HEK293 (cell line): ENCODE results near the gene RAMAC.

Experiments
- CTCF ChIA-PET: fragments of 350-600 bp; formaldehyde crosslinking; extraction: SDS; loops from one replicate; lab custom pipeline; 2021; ENCODE audit warnings: antibody characterized with exemption; lab: Yijun Ruan, JAX
- POLR2A ChIA-PET: fragments of 300-600 bp; formaldehyde crosslinking; extraction: SDS; loops from one replicate; lab custom pipeline; 2020; ENCODE audit warnings: antibody characterized with exemption, inconsistent platforms; lab: Yijun Ruan, JAX
- H3K27ac ChIP-seq: fragments of 200-500 bp; sonication (Bioruptor generic); 2 replicates; pipeline ENCODE4 v1.5.1; 2014; ENCODE audit warnings: low read depth, low read length, control low read depth, inconsistent platforms; ENCODE audit errors: extremely low read depth
- H3K36me3 ChIP-seq, 2 experiments: fragments of 200-500 bp in 1 of 2; sonication (Bioruptor generic) in 1 of 2; 1 replicate in 1 of 2; 2 replicates in 1 of 2; pipeline ENCODE4 v1.5.1; 2014 to 2017; ENCODE audit warnings: inconsistent platforms in 2 of 2, low read length in 2 of 2; ENCODE audit not compliant: control insufficient read depth in 2 of 2, insufficient read depth in 1 of 2
- H3K4me1 ChIP-seq: fragments of 200-500 bp; sonication (Bioruptor generic); 2 replicates; pipeline ENCODE4 v1.5.1; 2014; ENCODE audit warnings: mild to moderate bottlenecking, low read length, inconsistent platforms; ENCODE audit not compliant: control insufficient read depth, insufficient read depth
- H3K4me3 ChIP-seq: 2 replicates; pipeline ENCODE4 v1.5.1; 2011; ENCODE audit warnings: low read depth, mild to moderate bottlenecking, control low read depth, low read length, moderate library complexity
- H3K9me3 ChIP-seq: fragments of 200-500 bp; sonication (Bioruptor generic); 2 replicates; pipeline ENCODE4 v1.5.1; 2014; ENCODE audit warnings: low read depth, low read length, inconsistent platforms; ENCODE audit not compliant: control insufficient read depth, insufficient read depth
- EGR2 ChIP-seq: fragments of 450-650 bp; formaldehyde crosslinking; IDR thresholded peaks from 2 replicates; pipeline ENCODE4 v1.5.1; 2016; ENCODE audit warnings: low read depth, missing biosample characterization, missing genetic modification characterization
- MEIS1 ChIP-seq: sonication (generic); formaldehyde crosslinking; IDR thresholded peaks from 2 replicates; pipeline ENCODE4 v1.8.1; 2022; ENCODE audit warnings: missing genetic modification reagents, mild to moderate bottlenecking, borderline replicate concordance
- MZF1 ChIP-seq: fragments of 450-650 bp; formaldehyde crosslinking; IDR thresholded peaks from 2 replicates; pipeline ENCODE4 v1.5.1; 2017; ENCODE audit warnings: missing biosample characterization, missing genetic modification characterization, borderline replicate concordance
- SCRT2 ChIP-seq: fragments of 450-650 bp; formaldehyde crosslinking; IDR thresholded peaks from 2 replicates; pipeline ENCODE4 v1.5.1; 2016; ENCODE audit warnings: missing biosample characterization, missing genetic modification characterization
- SP7 ChIP-seq: fragments of 450-650 bp; formaldehyde crosslinking; IDR thresholded peaks from 2 replicates; pipeline ENCODE4 v1.5.1; 2016; ENCODE audit warnings: missing biosample characterization, missing genetic modification characterization
- WT1 ChIP-seq: fragments of 450-650 bp; formaldehyde crosslinking; IDR thresholded peaks from 2 replicates; pipeline ENCODE4 v1.5.1; 2016; ENCODE audit warnings: missing biosample characterization, missing genetic modification characterization
- ZNF10 ChIP-seq: fragments of 450-650 bp; formaldehyde crosslinking; IDR thresholded peaks from 2 replicates; pipeline ENCODE4 v1.5.1; 2017; ENCODE audit warnings: missing biosample characterization, missing genetic modification characterization
- ZNF140 ChIP-seq: fragments of 450-650 bp; formaldehyde crosslinking; IDR thresholded peaks from 2 replicates; pipeline ENCODE4 v1.5.1; 2016; ENCODE audit warnings: missing biosample characterization, missing genetic modification characterization
- ZNF221 ChIP-seq: fragments of 450-650 bp; formaldehyde crosslinking; IDR thresholded peaks from 2 replicates; pipeline ENCODE4 v1.5.1; 2017; ENCODE audit warnings: missing biosample characterization, missing genetic modification characterization, borderline replicate concordance
- ZNF24 ChIP-seq: fragments of 450-650 bp; formaldehyde crosslinking; IDR thresholded peaks from 2 replicates; pipeline ENCODE4 v1.5.1; 2016; ENCODE audit warnings: missing biosample characterization, missing genetic modification characterization
- ZNF248 ChIP-seq: fragments of 450-650 bp; formaldehyde crosslinking; IDR thresholded peaks from 2 replicates; pipeline ENCODE4 v1.5.1; 2017; ENCODE audit warnings: missing biosample characterization, missing genetic modification characterization
- ZNF302 ChIP-seq: fragments of 450-650 bp; formaldehyde crosslinking; IDR thresholded peaks from 2 replicates; pipeline ENCODE4 v1.5.1; 2016; ENCODE audit warnings: missing biosample characterization, missing genetic modification characterization, low read depth
- ZNF366 ChIP-seq: fragments of 450-650 bp; formaldehyde crosslinking; conservative IDR thresholded peaks from 2 replicates; pipeline ENCODE4 v1.5.1; 2016; ENCODE audit warnings: missing biosample characterization, missing genetic modification characterization
- ZNF37A ChIP-seq: fragments of 450-650 bp; IDR thresholded peaks from 2 replicates; pipeline ENCODE4 v1.5.1; 2018; ENCODE audit warnings: missing biosample characterization, missing genetic modification characterization
- ZNF404 ChIP-seq: fragments of 450-650 bp; formaldehyde crosslinking; IDR thresholded peaks from 2 replicates; pipeline ENCODE4 v1.5.1; 2017; ENCODE audit warnings: missing biosample characterization, missing genetic modification characterization
- ZNF621 ChIP-seq: fragments of 450-650 bp; formaldehyde crosslinking; IDR thresholded peaks from 2 replicates; pipeline ENCODE4 v1.5.1; 2017; ENCODE audit warnings: missing biosample characterization, missing genetic modification characterization
- ZNF623 ChIP-seq: fragments of 450-650 bp; formaldehyde crosslinking; IDR thresholded peaks from 2 replicates; pipeline ENCODE4 v1.5.1; 2016; ENCODE audit warnings: missing biosample characterization, missing genetic modification characterization
- ZNF629 ChIP-seq: fragments of 450-650 bp; formaldehyde crosslinking; IDR thresholded peaks from 2 replicates; pipeline ENCODE4 v1.5.1; 2017; ENCODE audit warnings: missing biosample characterization, missing genetic modification characterization
- ZNF660 ChIP-seq: fragments of 450-650 bp; IDR thresholded peaks from 2 replicates; pipeline ENCODE4 v1.5.1; 2018; ENCODE audit warnings: missing biosample characterization, mild to moderate bottlenecking, missing genetic modification characterization
- ZNF747 ChIP-seq: fragments of 450-650 bp; formaldehyde crosslinking; IDR thresholded peaks from 2 replicates; pipeline ENCODE4 v1.5.1; 2016; ENCODE audit warnings: missing biosample characterization, missing genetic modification characterization
- ZNF837 ChIP-seq: fragments of 450-650 bp; formaldehyde crosslinking; IDR thresholded peaks from 2 replicates; pipeline ENCODE4 v1.5.1; 2016; ENCODE audit warnings: missing biosample characterization, missing genetic modification characterization
- ZXDB ChIP-seq: fragments of 450-650 bp; formaldehyde crosslinking; IDR thresholded peaks from 2 replicates; pipeline ENCODE4 v1.5.1; 2016; ENCODE audit warnings: missing biosample characterization, missing genetic modification characterization
- TF ChIP-seq, protein P1 (sequence below): fragments of 450-650 bp; formaldehyde crosslinking; IDR thresholded peaks from 2 replicates; pipeline ENCODE4 v1.5.1; 2016; ENCODE audit warnings: missing biosample characterization, missing genetic modification characterization

The RAMAC gene

DNA sequence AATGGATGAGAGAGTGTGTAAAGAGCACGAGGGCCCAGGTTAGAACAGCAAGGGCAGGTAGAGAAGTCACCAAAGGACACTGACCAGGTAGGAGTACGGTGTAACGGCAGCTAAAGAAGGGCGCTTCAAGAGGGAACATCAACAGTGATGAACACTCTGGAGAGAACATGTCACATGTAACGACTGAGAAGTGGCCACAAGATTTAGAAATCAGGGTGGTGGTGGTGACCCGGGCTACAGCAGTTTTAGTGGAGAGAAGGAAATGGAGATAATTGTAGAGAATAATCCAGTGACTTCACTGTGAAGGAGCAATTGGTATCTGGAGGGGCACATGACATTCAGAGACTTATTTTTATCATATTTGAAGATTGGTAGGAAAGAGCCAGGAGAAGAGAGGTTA, 26.6 kb downstream of the RAMAC start:
- TF ChIP-seq ZNF140 (tag by site-specific recombination) = no peak
- no peak for TF ChIP-seq ZNF404 (tag by site-specific recombination)
- TF ChIP-seq ZNF248 (tag by site-specific recombination) = no peak
- TF ChIP-seq ZNF10 (tag by site-specific recombination) = no peak
- no peak for TF ChIP-seq ZNF623 (tag by site-specific recombination)
- TF ChIP-seq ZNF837 (tag by site-specific recombination) = no peak
- no peak for TF ChIP-seq MEIS1 (CRISPR knock-in tag)
- no peak for TF ChIP-seq ZNF747 (tag by site-specific recombination)
- TF ChIP-seq SP7 (tag by site-specific recombination) = no peak
- no peak for TF ChIP-seq ZNF629
- TF ChIP-seq ZNF660 (tag by site-specific recombination) = no peak
- TF ChIP-seq ZNF37A (tag by site-specific recombination) = no peak
- TF ChIP-seq ZNF24 = no peak
- TF ChIP-seq MZF1 = no peak
- no peak for TF ChIP-seq ZNF302
- ChIA-PET POLR2A (interaction anchor here (3.5 kb wide), 1 partner anchor 48 kb away, joined by 15 read pairs; no protein-coding TSS in a partner anchor), CTCF (interaction anchor here (0.6 to 2.1 kb wide), 10 partner anchors 36 to 470 kb away, joined by 3 to 9 read pairs (median 3); no protein-coding TSS in a partner anchor)
- Histone ChIP-seq H3K4me1 (peaks cover 6% of the 10 kb centered on the region), H3K4me3 (no peak overlapping the region), H3K27ac (no peak overlapping the region), H3K9me3 (no peaks in the 10 kb centered on the region), H3K36me3 (peaks cover 24 to 38% of the 10 kb centered on the region in 2 experiments)

DNA sequence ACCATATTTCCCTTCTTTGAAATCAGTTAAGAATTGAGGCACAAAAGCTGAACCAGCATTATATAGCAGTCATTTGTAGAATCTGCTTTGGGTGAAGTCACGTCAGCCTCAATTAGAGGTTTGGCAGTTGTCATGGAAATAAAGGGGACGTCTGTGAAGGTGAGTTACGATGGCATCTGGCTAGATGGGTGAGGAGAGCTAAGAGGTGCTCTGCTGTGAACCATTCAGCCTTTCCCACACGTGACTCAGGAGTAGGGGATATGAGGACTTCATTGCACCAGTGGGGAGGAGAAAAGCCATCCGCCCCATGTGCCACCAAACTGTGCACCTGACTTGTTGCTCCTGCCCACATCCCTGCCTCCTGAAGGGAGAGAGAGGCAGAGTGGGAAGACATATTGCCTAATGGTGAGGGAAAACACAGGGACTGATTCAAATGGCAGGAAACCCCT, 28.2 kb downstream of the RAMAC start:
- H3K27ac ChIP-seq = no peak overlapping the region
- CTCF ChIA-PET = interaction anchor here (0.5 to 1.1 kb wide), 5 partner anchors 21 to 1453 kb away, joined by 3 to 4 read pairs (median 3); no protein-coding TSS in a partner anchor
- H3K4me3 ChIP-seq = no peak overlapping the region
- peaks cover 6% of the 10 kb centered on the region for H3K4me1 ChIP-seq
- H3K36me3 ChIP-seq = peaks cover 25 to 36% of the 10 kb centered on the region in 2 experiments
- TF ChIP-seq ZNF621 (no peak), SP7 (tag by site-specific recombination) (0 out of 2 replicates have a peak, but pooled peaks have one; percentile 26), ZXDB (tag by site-specific recombination) (no peak), ZNF221 (tag by site-specific recombination) (no peak), EGR2 (tag by site-specific recombination) (0 out of 2 replicates have a peak, but pooled peaks have one; percentile 38), SCRT2 (tag by site-specific recombination) (peak; percentile 82)
- POLR2A ChIA-PET = interaction anchor here (2.2 kb wide), 1 partner anchor 52 kb away, joined by 6 read pairs; the partner anchor contains the start of gene BTBD1
- H3K9me3 ChIP-seq = no peaks in the 10 kb centered on the region

DNA sequence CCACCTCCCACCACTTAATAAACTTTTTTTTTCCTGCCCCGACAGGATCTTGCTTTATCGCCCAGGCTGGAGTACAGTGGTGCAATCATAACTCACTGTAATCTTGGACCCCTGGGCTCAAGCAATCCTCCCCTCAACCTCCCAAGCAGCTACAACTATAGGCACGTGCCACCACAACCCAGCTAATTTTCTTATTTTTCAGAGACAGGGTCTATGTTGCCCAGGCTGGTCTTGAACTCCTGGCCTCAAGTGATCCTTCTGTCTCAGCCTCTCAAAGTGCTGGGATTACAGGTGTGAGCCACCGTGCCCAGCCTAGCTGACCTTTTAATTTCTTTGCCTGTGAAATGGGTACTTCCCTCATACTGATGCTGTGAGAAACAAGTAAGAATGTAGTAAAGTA, 29.4 kb downstream of the RAMAC start:
- CTCF ChIA-PET = interaction anchor here (0.5 to 1.1 kb wide), 3 partner anchors 22 to 186 kb away, joined by 3 to 4 read pairs (median 4); no protein-coding TSS in a partner anchor
- H3K36me3 ChIP-seq = peaks cover 31 to 35% of the 10 kb centered on the region in 2 experiments

More for the DNA sequence above, 29.4 kb downstream of the RAMAC start:
- no peak overlapping the region for H3K27ac ChIP-seq
- peaks cover 5% of the 10 kb centered on the region for H3K4me1 ChIP-seq
- H3K4me3 ChIP-seq = no peak overlapping the region
- TF ChIP-seq, protein P1, sequence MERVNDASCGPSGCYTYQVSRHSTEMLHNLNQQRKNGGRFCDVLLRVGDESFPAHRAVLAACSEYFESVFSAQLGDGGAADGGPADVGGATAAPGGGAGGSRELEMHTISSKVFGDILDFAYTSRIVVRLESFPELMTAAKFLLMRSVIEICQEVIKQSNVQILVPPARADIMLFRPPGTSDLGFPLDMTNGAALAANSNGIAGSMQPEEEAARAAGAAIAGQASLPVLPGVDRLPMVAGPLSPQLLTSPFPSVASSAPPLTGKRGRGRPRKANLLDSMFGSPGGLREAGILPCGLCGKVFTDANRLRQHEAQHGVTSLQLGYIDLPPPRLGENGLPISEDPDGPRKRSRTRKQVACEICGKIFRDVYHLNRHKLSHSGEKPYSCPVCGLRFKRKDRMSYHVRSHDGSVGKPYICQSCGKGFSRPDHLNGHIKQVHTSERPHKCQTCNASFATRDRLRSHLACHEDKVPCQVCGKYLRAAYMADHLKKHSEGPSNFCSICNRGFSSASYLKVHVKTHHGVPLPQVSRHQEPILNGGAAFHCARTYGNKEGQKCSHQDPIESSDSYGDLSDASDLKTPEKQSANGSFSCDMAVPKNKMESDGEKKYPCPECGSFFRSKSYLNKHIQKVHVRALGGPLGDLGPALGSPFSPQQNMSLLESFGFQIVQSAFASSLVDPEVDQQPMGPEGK = no peak
- TF ChIP-seq ZNF366 (tag by site-specific recombination) (no peak), WT1 (0 out of 2 replicates have a peak, but pooled peaks have one; percentile 37)
- POLR2A ChIA-PET = interaction anchor here (0.6 kb wide), 1 partner anchor 17 kb away, joined by 3 read pairs; no protein-coding TSS in a partner anchor
- H3K9me3 ChIP-seq = no peaks in the 10 kb centered on the region
